ENCODE data around the gene MR1.

The MR1 gene

DNA sequence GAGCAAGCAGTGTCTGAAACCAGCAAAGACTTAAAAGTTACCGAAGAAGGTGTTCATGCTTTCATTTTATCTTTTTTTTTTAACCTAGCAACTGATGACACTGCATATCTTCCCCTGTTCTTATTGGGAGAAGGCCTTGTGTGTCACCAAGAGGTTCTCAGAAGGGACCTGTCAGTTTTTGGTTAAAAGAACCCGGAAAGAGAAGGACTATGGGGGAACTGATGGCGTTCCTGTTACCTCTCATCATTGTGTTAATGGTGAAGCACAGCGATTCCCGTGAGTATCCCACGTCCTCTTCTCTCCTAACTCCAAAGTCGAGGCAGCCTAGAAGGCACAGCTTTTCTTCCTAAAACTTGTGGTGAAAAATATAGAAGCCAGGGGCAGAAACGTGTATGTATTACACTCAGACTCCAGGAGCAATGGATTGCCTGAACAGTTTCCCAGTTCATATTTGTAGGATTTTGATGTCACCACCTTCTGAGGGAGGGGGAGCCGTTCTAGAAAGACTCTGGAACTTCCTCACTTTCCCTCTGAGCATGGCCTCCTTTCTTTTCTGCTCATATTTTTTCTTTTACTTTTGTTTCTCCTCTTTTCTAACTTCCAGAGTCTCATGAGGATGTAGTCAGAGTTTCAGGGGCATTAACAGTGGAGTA is at the start of gene MR1:
Gene MR1, plus strand, starts transcription at position 185 of the 653 bp plus-strand sequence. Its CDS starts 25 bp downstream, at position 210.
- no peaks in the 10 kb centered on the region for H3K36me3 Mint-ChIP-seq (ENCODE audit: low read depth)
- peaks cover 5% of the 10 kb centered on the region for H3K27me3 Mint-ChIP-seq (ENCODE audit: low read depth, poor library complexity)
- peaks cover 6% of the 10 kb centered on the region for H3K4me1 Mint-ChIP-seq
- no peak within 1 kb of the TSS for H3K27ac Mint-ChIP-seq
- TF ChIP-seq, protein P1, sequence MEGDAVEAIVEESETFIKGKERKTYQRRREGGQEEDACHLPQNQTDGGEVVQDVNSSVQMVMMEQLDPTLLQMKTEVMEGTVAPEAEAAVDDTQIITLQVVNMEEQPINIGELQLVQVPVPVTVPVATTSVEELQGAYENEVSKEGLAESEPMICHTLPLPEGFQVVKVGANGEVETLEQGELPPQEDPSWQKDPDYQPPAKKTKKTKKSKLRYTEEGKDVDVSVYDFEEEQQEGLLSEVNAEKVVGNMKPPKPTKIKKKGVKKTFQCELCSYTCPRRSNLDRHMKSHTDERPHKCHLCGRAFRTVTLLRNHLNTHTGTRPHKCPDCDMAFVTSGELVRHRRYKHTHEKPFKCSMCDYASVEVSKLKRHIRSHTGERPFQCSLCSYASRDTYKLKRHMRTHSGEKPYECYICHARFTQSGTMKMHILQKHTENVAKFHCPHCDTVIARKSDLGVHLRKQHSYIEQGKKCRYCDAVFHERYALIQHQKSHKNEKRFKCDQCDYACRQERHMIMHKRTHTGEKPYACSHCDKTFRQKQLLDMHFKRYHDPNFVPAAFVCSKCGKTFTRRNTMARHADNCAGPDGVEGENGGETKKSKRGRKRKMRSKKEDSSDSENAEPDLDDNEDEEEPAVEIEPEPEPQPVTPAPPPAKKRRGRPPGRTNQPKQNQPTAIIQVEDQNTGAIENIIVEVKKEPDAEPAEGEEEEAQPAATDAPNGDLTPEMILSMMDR (IDR thresholded peaks at IDR 0.05), result no peak
- H3K4me3 Mint-ChIP-seq, result no peak within 1 kb of the TSS
- no peaks in the 10 kb centered on the region for H3K9me3 Mint-ChIP-seq
- DNase-seq, result no peak

GRCh38 chr1:180988253-180988752 is 45.5 kb upstream of the MR1 start:
- TF ChIP-seq, protein P1 (IDR thresholded peaks at IDR 0.05), result no peak
- no peak for DNase-seq
- no peak overlapping the region for H3K4me3 Mint-ChIP-seq
- H3K27me3 Mint-ChIP-seq (ENCODE audit: low read depth, poor library complexity), result no peaks in the 10 kb centered on the region
- no peaks in the 10 kb centered on the region for H3K9me3 Mint-ChIP-seq
- no peaks in the 10 kb centered on the region for H3K4me1 Mint-ChIP-seq
- H3K27ac Mint-ChIP-seq, result no peak overlapping the region
- H3K36me3 Mint-ChIP-seq (ENCODE audit: low read depth), result peaks cover 84% of the 10 kb centered on the region

DNA sequence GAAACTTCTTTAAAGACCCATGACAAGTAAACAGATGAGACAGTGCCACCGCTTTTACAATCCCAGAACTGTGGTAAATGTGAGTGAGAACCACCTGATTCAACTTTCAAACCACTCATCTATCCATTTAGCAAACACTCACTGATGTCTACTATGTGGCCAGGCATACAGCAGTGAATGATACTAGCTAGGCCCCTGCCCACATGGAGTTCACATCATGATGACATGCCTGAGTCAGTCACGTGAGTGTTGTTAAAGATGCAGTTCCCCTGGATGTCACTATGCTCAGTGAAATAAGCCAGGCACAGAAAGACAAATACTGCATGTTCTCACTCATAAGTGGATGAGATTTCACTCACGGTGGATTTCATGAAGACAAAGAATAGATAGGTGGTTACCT is 39.5 kb upstream of the MR1 start:
- no peak for DNase-seq
- Mint-ChIP-seq H3K4me1 (no peaks in the 10 kb centered on the region), H3K27me3 (ENCODE audit: low read depth, poor library complexity) (no peaks in the 10 kb centered on the region)

DNA sequence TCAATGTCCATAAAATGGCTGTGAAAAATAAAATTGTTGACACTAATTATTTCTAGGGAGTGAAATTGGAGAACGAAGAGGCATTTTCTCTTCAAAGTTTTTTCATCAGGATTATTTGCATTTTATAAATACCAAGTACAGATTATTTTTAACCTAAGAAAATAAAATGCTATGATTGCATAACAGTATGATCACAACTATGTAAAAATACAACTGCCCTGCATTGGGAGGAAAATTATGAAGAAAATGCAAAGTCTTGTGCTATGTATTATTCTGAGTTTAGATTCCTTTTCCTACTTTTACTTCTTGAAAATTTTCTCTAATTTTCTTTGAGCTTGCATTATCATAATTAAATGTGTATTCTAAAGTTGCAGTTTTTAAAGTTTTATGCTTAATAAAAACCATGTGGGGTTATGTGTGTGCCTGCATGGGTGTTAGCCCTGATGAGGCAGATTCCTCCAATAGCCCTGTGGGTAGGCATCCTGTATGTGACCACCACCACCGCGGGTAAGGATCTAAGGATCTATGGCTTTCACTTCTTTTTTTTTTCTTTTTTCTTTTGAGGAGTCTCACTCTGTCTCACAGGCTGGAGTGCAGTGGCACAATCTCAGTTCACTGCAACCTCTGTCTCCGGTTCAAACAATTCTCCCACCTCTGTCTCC is 35.8 kb upstream of the MR1 start:
- TF ChIP-seq, protein P1 (IDR thresholded peaks at IDR 0.05), result no peak
- Mint-ChIP-seq H3K36me3 (ENCODE audit: low read depth) (peaks cover 78% of the 10 kb centered on the region), H3K4me3 (no peak overlapping the region), H3K27ac (no peak overlapping the region), H3K9me3 (peaks cover 9% of the 10 kb centered on the region), H3K4me1 (no peaks in the 10 kb centered on the region), H3K27me3 (ENCODE audit: low read depth, poor library complexity) (peaks cover 2% of the 10 kb centered on the region)
- no peak for DNase-seq

More for the DNA sequence above, 39.5 kb upstream of the MR1 start:
- TF ChIP-seq, protein P1 (IDR thresholded peaks at IDR 0.05), result no peak
- Mint-ChIP-seq H3K4me3 (no peak overlapping the region), H3K27ac (no peak overlapping the region), H3K9me3 (no peaks in the 10 kb centered on the region), H3K36me3 (ENCODE audit: low read depth) (peaks cover 73% of the 10 kb centered on the region)

- no peak for DNase-seq
- TF ChIP-seq, protein P1 (IDR thresholded peaks at IDR 0.05), result no peak
- Mint-ChIP-seq H3K27ac (no peak overlapping the region), H3K36me3 (ENCODE audit: low read depth) (peaks cover 84% of the 10 kb centered on the region), H3K27me3 (ENCODE audit: low read depth, poor library complexity) (peaks cover 3% of the 10 kb centered on the region), H3K9me3 (peaks cover 12% of the 10 kb centered on the region), H3K4me1 (no peaks in the 10 kb centered on the region), H3K4me3 (no peak overlapping the region)
Measured at GRCh38 chr1:181001091-181001780, 32.5 kb upstream of the MR1 start.
